NCI-H1105 treated with DMSO at 0.1 percent for 48 hours (cell line): ENCODE results near the gene TROAP.
"Not testable (repeated sequence)": the region's sequence is repeated elsewhere in the genome, so short reads cannot be mapped to it uniquely, and the experiment has no call there.

Experiments
- DNase-seq: peaks from one replicate; lab custom pipeline; 2025; lab: John Stamatoyannopoulos, UW

Gene TROAP

DNA sequence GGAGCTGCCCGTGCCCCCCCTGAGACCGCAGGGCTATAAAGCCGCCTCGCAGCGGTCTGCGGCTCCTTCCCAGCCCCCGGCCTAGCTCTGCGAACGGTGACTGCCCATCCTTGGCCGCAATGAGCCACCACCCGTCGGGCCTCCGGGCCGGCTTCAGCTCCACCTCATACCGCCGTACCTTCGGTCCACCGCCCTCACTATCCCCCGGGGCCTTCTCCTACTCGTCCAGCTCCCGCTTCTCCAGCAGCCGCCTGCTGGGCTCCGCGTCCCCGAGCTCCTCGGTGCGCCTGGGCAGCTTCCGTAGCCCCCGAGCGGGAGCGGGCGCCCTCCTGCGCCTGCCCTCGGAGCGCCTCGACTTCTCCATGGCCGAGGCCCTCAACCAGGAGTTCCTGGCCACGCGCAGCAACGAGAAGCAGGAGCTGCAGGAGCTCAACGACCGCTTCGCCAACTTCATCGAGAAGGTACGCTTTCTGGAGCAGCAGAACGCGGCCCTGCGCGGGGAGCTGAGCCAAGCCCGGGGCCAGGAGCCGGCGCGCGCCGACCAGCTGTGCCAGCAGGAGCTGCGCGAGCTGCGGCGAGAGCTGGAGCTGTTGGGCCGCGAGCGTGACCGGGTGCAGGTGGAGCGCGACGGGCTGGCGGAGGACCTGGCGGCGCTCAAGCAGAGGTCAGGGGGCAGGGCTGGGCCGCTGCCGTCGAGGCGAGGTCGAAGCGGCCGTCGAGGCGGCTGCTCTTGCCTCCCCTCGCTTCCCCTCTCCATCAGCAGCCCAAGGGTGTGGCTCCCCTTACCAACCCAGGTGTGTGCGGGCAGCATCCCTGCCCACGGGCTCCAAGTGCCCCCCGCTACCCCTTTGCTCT lies 27.7 kb upstream of the TROAP start, which contains the start of gene PRPH:
Gene PRPH (plus strand): TSS at position 66 of the 855 bp plus-strand sequence. CDS start 54 bp downstream, at position 120.
- DNase-seq: no peak

DNA sequence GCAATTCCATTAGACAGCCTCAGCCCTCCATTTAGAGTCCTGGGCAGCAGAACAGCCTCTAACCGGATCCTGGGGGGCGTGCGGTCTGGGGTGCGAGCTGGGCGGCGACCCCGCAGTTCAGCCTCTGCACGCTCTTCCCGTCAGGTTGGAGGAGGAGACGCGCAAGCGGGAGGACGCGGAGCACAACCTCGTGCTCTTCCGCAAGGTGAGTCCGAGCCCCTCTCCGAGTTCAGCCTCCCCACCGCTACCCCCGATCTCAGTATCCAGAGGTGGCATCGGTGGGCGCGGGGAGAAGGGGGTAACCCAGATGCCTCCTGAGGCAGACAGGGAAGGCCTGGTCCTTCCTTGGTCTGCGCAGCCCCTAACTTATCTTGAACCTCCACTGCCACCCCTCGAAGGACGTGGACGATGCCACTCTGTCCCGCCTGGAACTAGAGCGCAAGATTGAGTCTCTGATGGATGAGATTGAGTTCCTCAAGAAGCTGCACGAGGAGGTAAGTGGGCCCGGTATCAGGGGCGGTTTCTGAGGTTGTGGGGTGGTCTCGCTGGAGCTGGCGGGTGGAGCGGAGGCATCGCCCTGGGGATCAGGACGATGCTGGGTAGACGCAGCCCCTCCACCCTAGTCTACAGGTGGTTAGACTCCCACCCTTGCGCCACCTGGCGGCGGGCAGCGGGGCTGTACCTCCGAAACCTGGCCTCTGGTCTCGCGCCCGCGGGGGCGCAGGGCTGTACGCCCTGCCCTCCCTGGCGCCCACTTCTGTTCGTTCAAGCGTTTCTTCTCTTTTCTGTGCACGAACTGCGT lies 26.8 kb upstream of the TROAP start:
- DNase-seq: peak; percentile 53

DNA sequence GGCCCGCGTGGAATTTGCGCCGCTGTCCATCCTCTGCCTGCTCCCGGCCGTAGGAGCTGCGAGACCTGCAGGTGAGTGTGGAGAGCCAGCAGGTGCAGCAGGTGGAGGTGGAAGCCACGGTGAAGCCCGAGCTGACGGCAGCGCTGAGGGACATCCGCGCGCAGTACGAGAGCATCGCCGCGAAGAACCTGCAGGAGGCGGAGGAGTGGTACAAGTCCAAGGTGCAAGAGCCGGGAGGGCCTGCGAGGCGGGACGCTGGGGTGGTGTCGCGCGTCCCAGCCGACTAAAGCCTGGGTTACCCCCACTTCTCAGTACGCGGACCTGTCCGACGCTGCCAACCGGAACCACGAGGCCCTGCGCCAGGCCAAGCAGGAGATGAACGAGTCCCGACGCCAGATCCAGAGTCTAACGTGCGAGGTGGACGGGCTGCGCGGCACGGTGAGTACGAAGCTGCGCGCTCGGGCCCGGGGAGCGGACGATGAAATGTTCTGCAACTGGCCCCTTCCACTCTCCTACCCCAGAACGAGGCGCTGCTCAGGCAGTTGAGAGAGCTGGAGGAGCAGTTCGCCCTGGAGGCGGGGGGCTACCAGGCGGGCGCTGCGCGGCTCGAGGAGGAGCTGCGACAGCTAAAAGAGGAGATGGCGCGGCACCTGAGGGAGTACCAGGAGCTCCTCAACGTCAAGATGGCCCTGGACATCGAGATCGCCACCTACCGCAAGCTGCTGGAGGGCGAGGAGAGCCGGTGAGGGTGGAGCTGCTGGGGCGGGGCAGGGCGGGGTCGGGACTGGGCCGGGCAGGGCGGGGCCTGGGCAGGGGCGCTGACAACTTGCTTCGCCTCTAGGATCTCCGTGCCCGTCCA lies 26.0 kb upstream of the TROAP start:
- DNase-seq: peak; percentile 53

DNA sequence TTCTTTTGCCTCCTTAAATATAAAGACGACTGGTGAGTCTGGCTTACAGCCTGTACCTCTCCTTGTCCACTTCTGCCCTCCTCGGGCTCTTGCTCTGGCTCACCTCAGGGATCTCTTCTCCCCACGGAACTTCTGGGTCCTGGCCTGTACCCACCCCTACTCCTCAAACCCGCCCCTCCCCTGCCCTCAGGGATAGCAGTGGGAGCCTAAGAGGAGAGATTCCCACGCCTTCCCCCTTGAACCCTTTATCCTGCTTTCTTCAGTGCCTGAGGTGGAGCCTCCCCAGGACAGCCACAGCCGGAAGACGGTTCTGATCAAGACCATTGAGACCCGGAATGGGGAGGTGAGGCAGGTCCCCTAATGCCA lies 25.4 kb upstream of the TROAP start:
- no peak for DNase-seq

DNA sequence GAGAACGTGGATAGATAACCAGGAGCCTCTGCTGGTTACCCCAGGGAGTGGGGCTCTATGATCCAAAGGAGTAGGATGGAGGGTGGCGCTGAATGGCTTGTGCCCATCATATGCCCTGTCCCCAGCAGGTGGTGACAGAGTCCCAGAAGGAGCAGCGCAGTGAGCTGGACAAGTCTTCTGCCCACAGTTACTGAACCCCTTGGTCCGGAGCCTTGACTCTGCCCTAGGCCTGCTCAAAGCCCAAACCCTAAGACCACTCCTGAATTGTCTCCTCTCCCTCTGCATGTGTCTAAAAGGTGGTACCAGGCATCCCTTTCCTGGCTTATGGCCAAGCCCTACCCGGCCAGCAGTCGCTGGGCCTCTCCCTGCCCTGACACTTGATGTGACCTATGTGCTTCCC lies 24.9 kb upstream of the TROAP start:
- DNase-seq: no peak

DNA sequence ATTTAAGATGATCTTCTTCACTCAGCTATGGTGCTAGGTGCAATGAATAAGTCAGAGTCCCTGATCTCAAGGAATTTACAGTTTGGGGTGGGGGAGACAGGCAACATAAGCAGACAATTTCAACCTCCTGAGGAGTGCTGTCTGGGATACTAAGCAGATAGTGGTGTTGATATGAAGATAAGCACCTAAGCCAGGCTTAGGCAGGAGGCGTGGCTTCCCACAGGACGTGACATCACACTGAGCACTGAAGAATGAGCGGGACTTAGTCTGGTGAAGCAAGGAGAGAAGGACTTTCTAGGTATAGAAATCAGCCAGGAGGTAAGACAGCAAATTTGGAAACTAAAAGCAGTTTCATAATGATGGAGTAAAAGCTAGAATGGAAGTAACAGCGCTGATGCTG lies 21.3 kb upstream of the TROAP start:
- no peak for DNase-seq

DNA sequence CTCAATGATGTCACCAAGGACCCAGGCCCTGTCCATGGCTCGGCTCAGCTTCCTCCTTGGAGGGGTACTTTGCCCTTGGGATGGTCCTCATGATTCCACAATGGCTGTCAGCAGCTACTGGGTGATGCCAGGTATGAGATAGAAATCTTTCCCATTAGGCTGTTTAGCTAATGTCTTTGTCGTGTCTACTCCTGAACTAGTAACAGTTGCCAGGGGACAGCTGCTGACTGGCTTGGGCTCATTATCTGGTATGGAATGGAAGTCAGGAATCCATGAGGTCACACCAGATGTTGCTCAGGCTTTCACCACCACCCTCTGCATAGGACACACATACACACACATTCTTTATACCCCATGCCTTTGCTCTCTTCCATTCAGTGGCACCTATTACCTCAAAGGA lies 18.9 kb upstream of the TROAP start:
- DNase-seq: no peak

DNA sequence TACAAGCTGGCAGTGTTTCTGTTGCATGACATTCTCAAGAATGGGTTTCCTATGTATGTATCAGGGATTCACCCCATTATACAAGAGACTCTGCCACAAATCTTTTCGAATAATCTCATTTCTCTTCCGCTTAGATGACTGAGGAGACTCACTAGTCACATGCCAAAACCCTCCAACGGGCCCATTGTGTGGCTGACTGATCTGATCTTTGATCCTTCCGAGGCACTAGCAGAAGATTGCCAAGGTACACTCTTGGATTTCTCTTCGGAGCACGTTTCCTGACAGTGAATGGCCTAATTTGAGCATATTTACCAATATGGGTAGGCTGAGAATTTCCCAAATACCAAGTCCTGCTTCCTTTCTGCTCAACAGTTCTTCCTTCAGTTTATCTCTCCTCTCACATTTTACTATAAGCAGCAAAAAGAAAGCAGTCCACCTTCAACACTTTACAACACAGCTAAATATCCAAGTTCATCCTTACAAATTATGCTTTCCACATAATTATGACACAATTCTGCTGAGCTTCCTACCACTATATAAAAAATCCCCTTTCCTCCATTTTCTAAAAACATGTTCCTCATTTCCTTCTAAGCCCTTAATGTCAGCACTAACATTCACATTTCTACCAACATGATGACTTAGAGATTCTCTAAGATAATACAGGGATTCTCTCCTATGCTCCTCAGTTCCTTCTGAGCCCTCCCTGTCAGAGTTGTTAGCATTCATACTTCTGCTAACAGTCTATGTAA lies 17.1 kb upstream of the TROAP start:
- no peak for DNase-seq

DNA sequence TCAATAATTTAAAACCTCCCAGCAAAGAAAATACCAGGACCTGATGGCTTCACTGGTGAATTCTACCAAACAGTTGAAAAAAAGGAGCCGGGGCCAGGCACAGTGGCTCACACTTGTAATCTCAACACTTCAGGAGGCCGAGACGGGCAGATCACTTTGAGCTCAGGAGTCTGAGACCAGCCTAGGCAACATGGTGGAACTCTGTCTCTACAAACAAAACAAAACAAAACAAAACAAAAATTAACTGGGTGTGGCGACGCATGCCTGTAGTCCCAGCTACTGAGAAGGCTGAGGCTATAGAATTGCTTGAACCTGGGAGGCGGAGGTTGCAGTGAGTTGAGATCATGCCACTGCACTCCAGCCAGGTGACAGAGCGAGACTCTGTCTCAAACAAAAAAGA lies 13.7 kb upstream of the TROAP start:
- DNase-seq: no peak

DNA sequence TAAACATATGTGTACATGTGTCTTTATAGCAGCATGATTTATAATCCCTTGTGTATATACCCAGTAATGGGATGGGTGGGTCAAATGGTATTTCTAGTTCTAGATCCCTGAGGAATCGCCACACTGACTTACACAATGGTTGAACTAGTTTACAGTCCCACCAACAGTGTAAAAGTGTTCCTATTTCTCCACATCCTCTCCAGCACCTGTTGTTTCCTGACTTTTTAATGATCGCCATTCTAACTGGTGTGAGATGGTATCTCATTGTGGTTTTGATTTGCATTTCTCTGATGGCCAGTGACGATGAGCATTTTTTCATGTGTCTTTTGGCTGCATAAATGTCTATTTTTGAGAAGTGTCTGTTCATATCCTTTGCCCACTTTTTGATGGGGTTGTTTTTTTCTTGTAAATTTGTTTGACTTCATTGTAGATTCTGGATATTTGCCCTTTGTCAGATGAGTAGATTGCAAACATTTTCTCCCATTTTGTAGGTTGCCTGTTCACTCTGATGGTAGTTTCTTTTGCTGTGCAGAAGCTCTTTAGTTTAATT lies 12.5 kb upstream of the TROAP start:
- not testable (repeated sequence) for DNase-seq

DNA sequence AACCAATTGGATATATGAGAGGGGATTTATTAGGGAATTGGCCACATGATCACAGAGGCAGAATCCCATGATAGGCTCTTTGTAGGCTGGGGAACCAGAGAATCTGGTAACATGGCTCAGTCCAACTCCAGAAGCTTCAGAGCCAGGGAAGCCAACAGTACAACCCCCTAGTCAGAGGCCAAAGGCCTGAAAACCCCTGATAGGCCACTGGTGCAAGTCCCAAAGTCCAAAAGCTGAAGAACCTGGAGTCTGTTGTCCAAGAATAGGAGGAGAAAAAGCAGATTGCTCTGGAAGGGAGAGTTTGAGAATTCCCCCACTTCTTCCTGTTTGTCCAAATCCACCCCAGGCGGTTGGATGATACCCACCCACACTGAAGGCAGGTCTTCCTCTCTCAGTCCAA lies 8.2 kb upstream of the TROAP start:
- no peak for DNase-seq

DNA sequence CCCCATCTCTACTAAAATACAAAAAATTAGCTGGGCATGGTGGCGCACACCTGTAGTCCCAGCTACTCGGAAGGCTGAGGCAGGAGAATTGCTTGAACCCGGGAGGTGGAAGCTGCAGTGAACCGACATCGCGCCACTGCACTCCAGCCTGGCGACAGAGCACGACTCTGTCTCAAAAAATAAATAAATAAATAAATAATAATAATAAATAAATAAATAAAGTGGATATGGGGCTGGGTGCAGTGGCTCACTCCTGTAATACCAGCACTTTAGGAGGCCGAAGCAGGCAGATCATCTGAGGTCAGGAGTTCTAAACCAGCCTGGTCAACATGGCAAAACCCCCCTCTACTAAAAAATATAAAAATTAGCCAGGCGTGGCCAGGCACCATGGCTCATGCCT lies 5.9 kb upstream of the TROAP start:
- not testable (repeated sequence) for DNase-seq

DNA sequence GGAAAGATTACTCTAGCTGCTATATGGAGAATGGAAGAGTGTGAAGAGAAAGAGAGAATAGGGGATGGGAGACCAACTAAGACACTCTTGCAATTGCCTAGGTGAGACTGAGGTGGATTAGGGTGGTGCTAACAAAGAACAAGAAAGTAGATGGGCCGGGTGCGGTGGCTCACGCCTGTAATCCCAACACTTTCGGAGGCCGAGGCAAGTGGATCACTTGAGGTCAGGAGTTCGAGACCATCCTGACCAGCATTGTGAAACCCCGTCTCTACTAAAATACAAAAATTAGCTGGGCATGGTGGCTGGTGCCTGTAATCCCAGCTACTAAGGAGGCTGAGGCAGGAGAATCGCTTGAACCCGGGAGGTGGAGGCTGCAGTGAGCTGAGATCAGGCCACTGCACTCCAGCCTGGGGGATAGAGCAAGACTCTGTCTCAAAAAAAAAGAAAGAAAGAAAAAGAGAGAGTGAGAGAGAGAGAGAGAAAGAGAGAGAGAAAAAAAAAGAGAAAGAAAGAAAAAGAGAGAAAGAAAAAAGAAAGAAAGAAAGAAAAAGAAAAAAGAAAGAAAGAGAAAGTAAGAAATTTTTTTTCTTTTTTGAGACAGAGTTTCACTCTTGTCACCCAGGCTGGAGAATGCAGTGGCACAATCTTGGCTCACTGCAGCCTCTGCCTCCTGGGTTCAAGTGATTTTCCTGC lies 2.5 kb upstream of the TROAP start:
- DNase-seq: not testable (repeated sequence)

DNA sequence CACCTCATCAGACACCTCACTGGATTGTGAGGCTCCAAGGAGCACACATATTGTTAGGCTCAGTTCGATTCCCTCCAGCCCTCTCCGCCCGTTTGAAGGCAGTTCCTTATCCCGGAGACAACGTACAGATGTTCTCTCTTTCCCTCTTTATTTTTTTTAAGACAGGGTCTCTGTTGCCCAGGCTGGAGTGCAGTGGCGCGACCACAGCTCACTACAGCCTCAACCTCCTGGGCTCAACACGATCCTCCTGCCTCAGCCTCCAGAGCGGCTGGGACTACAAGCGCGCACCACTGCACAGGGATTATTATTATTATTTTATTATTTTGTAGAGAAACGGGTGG lies 718 bp upstream of the TROAP start:
- DNase-seq: no peak

DNA sequence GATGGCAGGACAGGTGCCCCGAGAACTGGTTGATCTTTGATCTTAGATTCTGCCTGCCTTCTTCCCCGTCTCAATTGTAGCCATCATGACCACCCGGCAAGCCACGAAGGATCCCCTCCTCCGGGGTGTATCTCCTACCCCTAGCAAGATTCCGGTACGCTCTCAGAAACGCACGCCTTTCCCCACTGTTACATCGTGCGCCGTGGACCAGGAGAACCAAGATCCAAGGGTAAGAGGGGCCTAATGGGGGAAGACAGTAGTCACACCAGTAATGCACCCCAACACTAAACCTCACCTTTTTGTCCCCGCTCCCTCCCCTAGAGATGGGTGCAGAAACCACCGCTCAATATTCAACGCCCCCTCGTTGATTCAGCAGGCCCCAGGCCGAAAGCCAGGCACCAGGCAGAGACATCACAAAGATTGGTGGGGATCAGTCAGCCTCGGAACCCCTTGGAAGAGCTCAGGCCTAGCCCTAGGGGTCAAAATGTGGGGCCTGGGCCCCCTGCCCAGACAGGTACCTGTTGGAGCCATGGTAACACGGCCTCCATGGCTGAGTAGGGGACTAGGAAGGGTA lies 556 bp downstream of the TROAP start:
- no peak for DNase-seq

DNA sequence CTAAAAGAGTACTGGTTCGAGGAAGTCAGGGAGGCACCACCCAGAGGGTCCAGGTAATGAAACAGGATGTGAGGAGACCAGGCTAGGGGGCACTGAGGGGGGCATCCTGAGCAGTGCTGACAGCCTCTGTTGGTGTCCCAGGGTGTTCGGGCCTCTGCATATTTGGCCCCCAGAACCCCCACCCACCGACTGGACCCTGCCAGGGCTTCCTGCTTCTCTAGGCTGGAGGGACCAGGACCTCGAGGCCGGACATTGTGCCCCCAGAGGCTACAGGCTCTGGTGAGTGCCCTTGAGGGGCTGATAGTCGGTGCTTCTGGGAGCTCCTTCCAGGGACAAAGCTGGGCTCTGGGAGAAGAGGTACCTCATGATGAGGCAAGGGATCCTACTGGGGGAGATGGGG lies 2.6 kb downstream of the TROAP start:
- no peak for DNase-seq

DNA sequence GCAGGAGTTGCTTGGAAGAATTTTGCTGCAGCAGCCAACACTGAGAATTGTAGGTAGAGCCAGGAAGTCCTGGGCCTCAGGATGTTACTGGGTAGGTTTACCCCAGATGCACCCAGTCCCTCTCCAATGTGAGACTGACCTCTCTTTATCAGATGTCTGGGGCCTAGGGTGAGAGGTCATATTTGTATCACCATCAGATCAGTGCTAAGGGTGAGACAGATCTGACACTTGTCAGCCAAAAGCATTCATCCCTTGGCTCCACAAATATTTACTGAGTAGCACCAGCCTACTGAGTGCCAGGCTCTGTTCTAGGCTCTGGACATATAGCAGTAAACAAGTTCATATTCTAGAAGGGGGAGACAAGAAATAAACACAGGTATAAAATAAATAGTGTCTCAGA lies 4.3 kb downstream of the TROAP start:
- no peak for DNase-seq

DNA sequence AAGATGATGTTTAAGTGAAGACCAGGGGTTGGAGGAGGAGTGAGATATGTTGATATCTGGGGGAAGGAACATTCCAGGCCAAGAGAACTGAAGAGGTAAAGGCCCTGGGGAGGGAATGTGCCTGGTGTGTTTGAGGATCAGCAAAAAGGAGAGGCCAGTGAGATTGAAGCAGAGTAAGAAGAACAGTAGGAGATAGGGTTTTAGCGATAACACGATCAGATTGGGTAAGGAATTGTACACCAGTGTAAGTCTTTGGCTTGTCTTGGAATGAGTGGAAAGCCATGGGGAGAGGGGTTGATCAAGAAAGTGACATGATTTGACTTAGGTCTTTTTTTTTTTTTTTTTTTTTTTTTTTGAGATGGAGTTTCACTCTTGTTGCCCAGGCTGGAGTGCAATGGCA lies 4.8 kb downstream of the TROAP start:
- DNase-seq: no peak

DNA sequence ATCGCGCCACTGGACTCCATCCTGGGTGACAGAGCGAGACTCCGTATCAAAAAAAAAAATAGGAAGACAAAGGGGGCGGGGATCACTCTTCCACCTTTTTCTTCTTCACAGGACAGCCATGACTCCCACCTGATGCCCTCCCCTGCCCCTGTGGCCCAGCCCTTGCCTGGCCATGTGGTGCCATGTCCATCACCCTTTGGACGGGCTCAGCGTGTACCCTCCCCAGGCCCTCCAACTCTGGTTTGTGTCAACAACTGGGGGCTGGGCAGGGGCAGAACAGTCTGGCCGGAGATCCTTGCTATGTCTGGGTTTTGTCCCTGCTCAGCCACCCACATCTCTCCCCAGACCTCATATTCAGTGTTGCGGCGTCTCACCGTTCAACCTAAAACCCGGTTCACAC lies 5.8 kb downstream of the TROAP start:
- no peak for DNase-seq

DNA sequence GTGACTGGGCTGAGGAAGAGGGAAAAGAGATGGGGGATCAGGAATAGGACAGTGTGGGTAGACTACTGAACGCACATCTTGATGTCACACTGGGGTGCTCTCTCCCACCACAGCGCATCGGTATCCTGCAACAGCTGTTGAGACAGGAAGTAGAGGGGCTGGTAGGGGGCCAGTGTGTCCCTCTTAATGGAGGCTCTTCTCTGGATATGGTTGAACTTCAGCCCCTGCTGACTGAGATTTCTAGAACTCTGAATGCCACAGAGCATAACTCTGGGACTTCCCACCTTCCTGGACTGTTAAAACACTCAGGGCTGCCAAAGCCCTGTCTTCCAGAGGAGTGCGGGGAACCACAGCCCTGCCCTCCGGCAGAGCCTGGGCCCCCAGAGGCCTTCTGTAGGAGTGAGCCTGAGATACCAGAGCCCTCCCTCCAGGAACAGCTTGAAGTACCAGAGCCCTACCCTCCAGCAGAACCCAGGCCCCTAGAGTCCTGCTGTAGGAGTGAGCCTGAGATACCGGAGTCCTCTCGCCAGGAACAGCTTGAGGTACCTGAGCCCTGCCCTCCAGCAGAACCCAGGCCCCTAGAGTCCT lies 7.1 kb downstream of the TROAP start:
- DNase-seq: no peak
